GM21529 (cell line): Measurements from ENCODE around the gene PLAGL2.
"Not testable (repeated sequence)": the region's sequence is repeated elsewhere in the genome, so short reads cannot be mapped to it uniquely, and the experiment has no call there.

ENCODE experiments used
- ATAC-seq: cut with Tn5 transposase; IDR thresholded peaks from one replicate; pipeline ENCODE4 v1.9.1; 2021; ENCODE audit not compliant: unreplicated experiment

Gene PLAGL2

DNA sequence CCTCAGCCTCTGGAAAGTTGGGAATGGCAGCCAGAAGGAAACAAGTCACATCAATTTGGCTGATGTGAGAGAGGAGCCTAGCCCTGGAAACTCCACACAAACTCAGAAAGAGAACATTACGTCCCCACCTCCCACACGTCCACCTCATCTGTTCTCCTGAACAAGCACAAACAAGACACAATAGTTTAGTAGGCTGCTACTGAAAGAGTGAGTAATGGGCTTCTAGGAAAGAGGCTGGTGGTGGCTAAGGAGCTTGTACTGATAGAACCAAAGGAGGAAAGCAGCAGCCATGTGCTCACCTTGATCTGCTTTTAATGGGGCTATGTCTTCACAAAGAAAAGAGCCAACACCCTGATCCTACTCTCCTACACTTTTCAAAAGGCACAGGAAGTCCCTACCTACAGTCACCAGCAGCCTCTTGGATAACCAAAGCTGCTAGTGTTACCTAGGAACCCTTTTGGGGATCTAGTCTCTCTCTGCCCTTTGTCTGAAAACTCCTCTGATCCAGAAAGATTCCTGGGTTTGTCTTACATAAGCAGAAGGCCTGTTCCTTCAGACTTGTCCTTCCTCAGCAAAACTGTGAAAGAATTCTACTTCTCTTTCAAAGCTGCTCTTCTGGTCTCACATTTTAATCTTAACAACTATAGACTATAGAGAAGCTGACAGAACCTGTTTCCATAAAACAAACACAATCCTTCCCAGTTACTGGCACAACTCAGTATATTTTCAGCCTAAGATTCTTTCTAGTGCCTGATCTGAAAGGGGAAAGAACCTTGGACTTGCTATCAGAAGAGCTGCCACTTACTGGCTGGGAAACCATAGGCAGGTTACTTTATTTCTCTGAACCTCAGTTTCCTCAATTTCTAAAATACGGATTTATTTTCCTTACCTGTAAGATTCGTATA lies 3.1 kb downstream of the PLAGL2 start:
- ATAC-seq = no peak

DNA sequence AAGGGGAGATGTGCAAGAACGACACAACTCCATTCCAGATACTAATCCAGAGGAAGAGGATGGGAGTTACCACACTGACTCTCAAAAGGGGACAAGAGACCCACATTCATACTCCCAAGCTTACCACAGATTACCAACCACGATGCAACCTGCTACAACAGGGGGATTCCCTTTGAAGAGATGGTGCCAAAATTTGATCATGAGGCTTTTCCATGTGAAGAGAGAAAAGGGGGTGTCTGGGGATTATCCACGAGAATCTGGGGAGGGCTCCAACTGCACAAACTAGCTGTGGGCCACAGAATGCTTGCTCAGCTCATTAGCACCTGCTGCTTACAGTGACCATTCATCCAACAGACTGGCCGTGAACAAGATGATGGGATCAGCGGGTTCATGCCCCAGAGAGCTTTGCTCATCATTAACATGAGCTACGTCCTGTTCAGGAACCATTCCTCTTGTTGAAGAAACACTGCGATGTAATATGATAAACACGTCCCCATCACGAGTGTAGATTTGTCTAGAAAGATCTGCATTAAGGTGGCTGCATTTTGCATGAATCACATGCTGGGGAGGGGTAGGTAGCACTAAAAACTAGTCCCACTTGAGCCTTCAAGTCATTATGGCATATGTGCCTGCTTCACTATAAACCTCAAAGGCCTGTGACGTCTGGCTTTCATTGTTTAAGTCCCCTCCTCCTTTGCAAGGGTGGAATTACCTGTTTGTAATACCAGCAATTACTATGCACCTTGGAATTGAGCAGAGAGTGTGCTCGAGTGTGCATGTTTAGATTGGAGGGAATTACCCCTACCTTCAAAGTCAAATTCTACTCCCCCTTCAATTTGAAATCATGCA lies 4.0 kb downstream of the PLAGL2 start:
- no peak for ATAC-seq

DNA sequence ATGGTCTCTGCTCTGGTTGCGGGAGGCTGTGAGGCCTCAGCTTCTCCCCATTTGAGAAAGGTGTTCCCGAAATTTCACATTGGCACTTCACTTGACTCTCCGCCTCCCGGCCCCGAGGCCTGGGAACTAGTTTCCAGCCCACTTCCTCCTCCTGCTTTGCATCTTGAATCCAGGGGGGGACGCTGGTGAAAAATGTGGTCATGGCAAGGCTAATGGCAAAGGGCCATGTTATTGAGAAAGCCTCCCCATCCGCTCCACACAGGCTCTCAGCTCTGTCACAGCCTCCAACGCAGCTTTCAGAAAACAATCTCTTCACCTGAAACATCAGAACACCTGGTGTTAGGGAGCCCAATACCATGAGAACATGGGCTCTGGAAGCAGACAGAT lies 5.6 kb downstream of the PLAGL2 start:
- no peak for ATAC-seq

GRCh38 chr20:32201296-32201976 lies 6.1 kb downstream of the PLAGL2 start:
- no peak for ATAC-seq

- ATAC-seq = no peak
Measured at GRCh38 chr20:32199006-32199405, 8.5 kb downstream of the PLAGL2 start.

DNA sequence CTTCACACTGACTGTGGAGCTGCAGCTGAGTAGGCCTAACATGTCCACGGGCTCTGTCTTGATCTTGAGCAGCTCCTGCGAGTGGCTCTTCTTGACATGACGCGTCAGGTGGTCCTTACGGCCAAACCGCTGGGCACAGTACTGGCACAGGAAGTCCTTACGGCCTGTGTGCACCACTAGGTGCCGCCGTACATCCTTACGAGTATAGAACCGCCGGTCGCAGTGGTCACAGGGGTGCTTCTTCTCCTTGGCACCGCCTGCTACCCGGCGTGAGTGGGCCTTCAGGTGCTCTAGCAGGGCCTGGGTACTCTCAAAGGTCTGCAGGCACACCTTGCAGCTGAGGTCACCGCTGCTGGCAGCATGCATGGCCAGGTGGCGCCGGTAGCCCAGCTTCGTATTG lies 10.4 kb downstream of the PLAGL2 start:
- not testable (repeated sequence) for ATAC-seq

GRCh38 chr20:32196613-32197012 lies 10.9 kb downstream of the PLAGL2 start:
- ATAC-seq = not testable (repeated sequence)

DNA sequence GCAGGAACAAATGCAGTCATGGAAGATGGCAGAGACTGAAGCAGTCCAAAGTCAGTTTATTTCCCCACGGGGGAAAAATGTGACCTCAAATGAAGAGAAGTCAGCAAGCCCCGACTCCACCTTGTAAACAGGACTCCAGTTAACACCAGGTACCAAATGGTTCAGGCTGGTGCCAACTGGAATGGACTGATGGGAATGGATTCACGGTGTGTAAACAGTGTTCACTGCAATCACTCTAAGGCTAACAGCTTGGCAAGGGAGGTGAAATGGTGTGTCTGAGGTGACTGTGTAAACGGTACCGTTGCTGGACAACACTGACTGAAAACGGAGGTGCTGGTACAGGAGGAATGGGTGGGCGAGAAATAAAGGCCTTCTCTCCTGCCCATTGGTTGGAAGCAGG lies 12.0 kb downstream of the PLAGL2 start:
- ATAC-seq = no peak

DNA sequence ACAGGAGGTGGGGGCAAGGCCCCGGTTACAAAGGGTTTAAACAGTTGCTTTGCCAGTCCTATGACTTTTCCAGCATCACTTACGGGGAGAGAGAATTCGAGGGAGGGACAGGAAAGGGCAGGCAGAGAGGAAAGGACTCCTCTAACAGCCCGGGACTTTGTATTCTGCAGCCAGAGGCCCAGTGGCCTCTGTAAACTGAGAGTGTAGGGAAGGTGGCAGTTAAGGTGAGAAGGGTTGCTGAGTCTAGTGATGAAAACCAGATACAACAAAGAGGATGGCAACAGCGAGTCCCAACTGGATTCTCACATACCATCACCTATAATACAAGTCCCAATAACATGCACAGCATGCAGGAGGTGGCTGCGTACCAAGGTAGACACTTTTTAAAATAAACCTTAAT lies 13.5 kb downstream of the PLAGL2 start:
- ATAC-seq = no peak

- ATAC-seq = not testable (repeated sequence)
Measured at GRCh38 chr20:32193336-32193735, 14.2 kb downstream of the PLAGL2 start.

- no peak for ATAC-seq
Measured at GRCh38 chr20:32192698-32193097, 14.8 kb downstream of the PLAGL2 start.

DNA sequence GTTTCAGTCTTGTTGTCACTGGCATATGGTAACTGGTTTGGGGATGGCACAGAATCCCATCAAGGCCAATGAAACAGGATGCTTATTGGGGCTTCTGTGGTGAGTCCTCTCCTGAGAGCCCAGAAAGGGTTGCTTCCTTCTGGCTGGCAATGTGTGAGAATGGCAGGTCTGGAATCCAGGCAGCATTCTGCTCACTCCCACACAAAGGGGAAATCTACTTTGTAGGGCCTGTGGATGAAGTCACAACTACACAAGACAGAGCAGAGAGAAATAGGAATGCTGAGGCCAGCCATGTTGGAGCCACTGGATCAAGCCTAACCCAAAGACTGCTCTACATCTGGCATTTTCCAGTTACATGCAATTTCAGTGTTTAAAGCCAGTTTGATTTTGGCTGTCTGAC lies 15.7 kb downstream of the PLAGL2 start:
- ATAC-seq = no peak

GRCh38 chr20:32191422-32191821 lies 16.1 kb downstream of the PLAGL2 start:
- ATAC-seq = no peak

DNA sequence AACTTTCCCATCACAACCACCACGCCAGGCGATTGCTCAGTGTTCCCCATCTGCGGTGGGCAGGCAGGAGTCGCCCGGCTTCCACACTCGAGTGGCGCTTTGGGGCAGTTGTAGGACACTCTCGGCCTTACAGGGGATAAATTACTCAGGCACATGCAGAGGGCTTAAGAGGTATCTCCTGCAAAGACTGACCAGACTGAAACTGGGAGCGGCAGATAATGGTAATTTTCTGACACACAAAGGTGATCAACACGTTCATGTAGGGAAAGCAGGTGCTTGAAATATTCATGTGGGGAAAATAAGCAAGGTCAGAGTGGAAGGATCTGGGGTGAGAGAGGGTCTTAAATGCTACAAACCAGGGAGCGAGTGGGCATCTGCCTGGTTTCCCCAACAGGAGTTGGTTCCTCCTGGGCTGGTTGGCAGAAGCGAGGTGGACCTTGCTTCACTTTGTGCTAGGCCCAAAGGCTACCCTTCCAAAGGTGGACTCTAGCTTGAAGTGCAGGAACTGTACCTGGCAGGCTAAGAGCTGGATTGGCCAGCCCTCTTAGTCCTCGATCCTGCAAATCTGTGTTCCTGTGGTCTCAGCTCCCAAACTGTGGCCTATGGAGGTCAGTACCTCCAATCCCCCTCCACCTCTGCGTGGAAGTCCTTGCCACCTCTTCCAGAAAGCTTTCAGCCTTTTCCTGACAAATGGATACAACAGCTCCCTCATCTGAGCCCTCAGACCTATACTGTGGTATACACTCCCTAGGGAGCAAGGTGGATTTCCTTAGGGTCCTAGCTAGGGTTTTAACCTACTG lies 16.7 kb downstream of the PLAGL2 start:
- ATAC-seq = no peak

DNA sequence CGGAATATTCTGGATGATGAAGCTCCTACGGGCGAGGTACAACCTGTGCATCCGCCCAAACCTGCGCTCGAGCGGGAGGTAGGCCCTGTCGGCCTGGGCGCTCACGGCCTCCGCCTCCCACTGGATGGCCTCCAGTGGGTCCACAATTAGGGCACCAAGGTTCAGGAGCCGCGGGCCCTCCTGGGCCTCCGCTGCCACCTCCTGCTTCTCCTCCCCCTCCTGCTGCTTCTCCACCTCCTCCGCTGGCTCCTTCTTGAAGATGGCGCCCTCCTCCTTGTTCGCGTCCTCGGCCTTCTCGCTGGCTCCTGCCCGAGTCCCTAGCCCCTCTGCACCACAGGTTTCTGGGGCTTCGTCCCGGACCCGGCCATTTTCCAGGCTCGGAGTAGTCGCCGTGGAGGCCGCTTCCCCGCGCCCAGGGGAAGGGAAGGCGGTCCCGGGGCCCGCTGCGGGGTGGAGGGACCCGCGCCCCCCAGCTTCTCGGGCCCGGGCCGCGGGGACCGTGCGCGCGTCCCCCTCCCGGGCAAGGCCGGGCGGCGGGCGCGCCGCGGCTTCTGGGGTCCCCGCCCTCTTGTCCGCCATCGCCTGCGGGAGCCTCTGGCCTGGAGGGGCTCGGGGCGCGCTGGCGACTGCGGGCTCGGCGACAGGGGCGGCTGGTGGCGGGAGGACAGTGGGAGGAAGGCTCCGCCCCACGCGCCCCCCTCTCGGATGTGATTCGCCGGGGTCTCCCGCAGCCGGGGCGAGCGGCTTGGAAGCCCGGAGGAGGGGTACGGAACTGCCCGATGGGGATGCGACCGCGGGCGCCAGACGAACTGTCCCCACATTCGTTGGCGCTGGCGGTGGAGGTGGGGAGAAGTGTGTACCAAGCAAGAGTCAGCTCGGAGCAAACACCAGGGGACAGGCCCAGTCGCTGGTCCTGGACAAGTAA lies 17.6 kb downstream of the PLAGL2 start:
- ATAC-seq = no peak

DNA sequence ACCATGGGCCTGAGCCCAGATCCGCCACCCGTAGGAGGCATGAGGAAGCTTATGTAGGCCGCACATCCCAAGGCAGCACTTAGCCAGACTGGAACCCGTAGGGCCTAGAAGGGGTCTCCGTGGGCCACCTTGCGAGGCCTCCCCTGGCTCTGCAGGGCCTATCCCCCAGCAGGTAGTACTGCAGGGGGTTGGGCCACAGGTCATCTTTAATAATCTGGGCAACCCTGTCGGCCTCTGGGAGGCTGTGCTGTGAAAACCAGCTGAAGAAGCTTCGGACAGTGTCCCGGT lies 18.5 kb downstream of the PLAGL2 start:
- no peak for ATAC-seq

DNA sequence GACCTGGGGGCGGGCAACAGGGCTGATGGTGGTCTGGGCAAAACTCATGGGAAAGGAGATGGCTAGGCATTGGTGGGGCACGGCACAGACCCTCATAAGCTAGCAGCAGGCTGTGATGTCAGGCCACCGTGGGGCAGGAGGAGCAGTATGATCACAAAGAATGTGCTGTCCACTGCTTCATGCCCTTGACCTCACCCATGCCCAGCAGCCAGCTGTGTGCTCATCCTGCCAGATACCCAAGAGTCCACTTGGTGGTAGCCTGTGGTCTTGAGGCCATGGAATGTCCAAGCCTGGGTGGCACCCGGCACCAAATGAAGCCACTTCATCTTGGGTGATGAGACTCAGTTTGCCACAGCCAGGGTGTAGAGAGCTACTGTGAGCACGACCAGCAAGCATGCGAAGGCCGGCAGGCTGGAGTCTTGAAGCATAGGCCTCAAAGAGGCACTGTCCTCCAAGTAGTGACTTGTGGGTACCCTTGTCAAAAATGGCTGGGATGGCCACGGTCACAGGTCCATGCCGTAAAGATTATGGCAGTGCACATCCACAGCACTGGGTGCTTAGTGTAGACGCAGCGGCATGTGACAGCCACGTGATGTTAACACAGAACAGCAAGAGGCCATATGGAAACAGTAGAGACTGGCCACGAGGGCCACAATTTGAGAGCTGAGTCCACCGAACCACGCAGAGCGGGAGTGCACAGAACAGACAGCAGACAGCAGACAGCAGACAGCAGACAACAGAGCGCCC lies 19.0 kb downstream of the PLAGL2 start:
- no peak for ATAC-seq

GRCh38 chr20:32186506-32186905 lies 21.0 kb downstream of the PLAGL2 start:
- no peak for ATAC-seq

DNA sequence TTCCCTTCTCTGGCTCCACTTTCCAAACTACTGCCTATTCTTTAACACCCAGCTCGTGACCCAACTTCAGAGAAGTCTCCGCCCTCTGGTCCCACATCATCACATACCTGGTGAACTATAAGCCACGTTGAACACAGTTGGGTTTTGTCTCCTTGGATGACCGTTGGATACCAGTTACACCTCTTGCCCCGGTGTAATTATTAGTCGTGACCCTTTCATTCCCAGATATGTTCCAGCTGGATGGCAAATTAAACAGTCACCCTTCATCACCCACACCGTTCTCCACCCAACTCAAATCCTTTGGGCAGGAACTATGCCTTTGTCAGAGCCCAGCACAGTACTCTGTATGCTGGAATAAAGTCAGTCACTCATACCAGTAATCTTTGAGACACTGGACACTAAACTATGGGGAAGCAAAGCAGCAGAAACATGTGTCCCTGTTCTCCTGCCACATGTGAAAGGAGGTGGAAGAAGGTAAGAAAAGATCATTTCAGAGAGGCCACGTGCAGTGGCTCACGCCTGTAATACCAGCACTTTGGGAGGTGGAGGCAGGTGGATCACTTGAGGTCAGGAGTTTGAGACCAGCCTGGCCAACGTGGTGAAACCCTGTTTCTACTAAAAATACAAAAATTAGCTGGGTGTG lies 22.5 kb downstream of the PLAGL2 start:
- ATAC-seq = no peak
